Activated CD8-positive, alpha-beta T cell treated with anti-CD3 and anti-CD28 coated beads, Interleukin-2, amount 10 ng/mL, durations not matched to agents 7 days and 5 days (primary cell): ENCODE results near the gene ANKRD13C. TPM values are rescaled to one million over a fixed set of nuclear protein-coding genes. Genes with fewer than 3 reads are reported as not detected.
A peak's percentile ranks its signal among the peaks of the same experiment; 100 is the strongest.
"Not testable (repeated sequence)": the region's sequence is repeated elsewhere in the genome, so short reads cannot be mapped to it uniquely, and the experiment has no call there.

Experiments used
- ATAC-seq: fragments of 150-1000 bp; cut with Tn5 transposase; one replicate; pipeline ENCODE4 v1.10.0; 2021; ENCODE audit warnings: moderate library complexity
- CTCF ChIA-PET: fragments of 350-600 bp; sonication (Branson Sonifier 250); formaldehyde crosslinking; loops from one replicate; lab custom pipeline; 2021; ENCODE audit warnings: antibody characterized with exemption; lab: Charles Lee
- POLR2A ChIA-PET: fragments of 350-600 bp; sonication (Branson Sonifier 250); formaldehyde crosslinking; loops from one replicate; lab custom pipeline; 2021; ENCODE audit warnings: antibody characterized with exemption; lab: Charles Lee
- DNase-seq: peaks from one replicate; pipeline ENCODE4 v3.0.0-alpha.2; 2020
- H3K27ac Mint-ChIP-seq: one replicate; pipeline ENCODE4 v1.8.0; 2021; ENCODE audit warnings: mild to moderate bottlenecking, mixed read lengths
- H3K27me3 Mint-ChIP-seq: one replicate; pipeline ENCODE4 v1.8.0; 2021; ENCODE audit warnings: low read depth, mixed read lengths
- H3K36me3 Mint-ChIP-seq: one replicate; pipeline ENCODE4 v1.8.0; 2021; ENCODE audit warnings: low read depth, mixed read lengths
- H3K4me1 Mint-ChIP-seq: one replicate; pipeline ENCODE4 v1.8.0; 2021; ENCODE audit warnings: low read depth, mixed read lengths
- H3K4me3 Mint-ChIP-seq: one replicate; pipeline ENCODE4 v1.8.0; 2021; ENCODE audit warnings: mild to moderate bottlenecking, mixed read lengths
- H3K9me3 Mint-ChIP-seq: one replicate; pipeline ENCODE4 v1.8.0; 2022; ENCODE audit warnings: mixed read lengths; ENCODE audit not compliant: insufficient read depth
- total RNA-seq, 2 experiments: library from RNA; stranded (reverse); gene quantifications; one replicate each; pipeline ENCODE4 v1.2.3, GENCODE V29; 2021

ANKRD13C gene
- total RNA-seq, 2 experiments from 2014 or later: 25.0 to 26.8 TPM

DNA sequence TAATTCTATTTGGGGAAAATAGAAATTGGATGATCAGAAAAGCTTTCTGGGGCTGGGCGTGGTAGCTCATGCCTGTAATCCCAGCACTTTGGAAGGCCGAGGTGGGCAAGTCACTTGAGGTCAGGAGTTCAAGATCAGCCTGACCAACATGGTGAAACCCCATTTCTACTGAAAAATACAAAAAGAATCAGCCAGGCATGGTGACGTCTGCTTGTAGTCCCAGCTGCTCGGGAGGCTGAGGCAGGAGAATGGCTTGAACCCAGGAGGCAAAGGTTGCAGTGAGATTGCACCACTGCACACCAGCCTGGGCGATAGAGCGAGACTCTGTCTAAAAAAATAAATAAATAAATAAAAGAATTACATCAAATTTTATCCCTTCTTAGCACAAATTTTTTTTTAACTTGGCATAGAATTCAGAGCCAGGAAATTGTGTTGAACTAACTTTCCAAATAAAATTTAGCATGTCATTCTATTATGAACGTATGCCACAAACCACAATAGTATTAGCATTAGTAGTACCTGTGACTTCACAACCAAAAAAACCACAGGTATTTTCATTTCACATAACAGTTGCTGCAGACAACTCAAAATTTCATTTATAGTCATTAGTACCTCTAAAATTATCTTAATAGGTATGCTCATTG is 4.5 kb upstream of the ANKRD13C start:
- Mint-ChIP-seq H3K4me3 (no peak overlapping the region), H3K9me3 (no peaks in the 10 kb centered on the region), H3K4me1 (peaks cover 21% of the 10 kb centered on the region), H3K36me3 (peaks cover 5% of the 10 kb centered on the region), H3K27ac (no peak overlapping the region), H3K27me3 (no peaks in the 10 kb centered on the region)
- POLR2A ChIA-PET: no interaction called here
- ATAC-seq (no peak), DNase-seq (no peak)
- CTCF ChIA-PET: no interaction called here

DNA sequence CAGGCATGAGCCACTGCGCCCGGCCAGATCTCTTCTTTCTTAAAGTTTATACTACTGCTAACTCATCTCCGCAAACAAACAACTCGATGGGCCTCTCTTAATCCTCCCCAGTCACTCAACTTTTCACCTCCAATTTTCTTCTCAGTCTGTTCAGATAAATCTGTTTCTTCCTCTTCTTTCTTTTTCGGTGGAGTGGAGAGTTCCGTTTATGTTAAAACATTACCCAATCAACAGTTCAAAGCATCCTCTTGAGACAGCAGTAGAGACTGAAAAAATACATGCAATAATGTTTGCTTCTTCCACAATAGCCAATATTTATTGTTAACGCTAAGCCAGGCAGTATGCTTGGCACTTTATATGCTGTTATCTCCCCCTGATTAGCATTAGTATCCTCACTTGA is 1.4 kb upstream of the ANKRD13C start:
- Mint-ChIP-seq H3K4me1 (peaks cover 29% of the 10 kb centered on the region), H3K36me3 (peaks cover 20% of the 10 kb centered on the region), H3K4me3 (peak overlapping the region; percentile 16), H3K9me3 (no peaks in the 10 kb centered on the region), H3K27ac (peak overlapping the region; percentile 93), H3K27me3 (no peaks in the 10 kb centered on the region)
- POLR2A ChIA-PET: interaction anchor here (2.9 to 4.0 kb wide), 2 partner anchors 56 to 135 kb away, joined by 29 to 162 read pairs; partner anchors contain the start of genes CTH and SRSF11
- ATAC-seq (no peak), DNase-seq (no peak)
- CTCF ChIA-PET: no interaction called here

DNA sequence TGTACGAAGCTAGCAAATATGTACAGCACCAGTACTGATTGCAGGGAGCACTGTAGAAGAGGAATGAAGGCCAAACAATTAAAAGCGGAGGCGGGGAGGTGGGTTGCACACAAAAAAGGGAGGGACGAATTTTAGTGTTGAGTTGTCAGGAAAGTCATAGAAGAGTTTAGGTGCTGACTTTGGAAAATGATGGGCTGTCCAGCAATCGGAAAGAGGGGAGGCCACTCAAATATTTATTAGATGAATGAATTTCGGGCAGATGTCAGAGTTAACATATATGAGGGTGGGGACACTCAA is 537 bp upstream of the ANKRD13C start:
- no peaks in the 10 kb centered on the region for H3K9me3 Mint-ChIP-seq
- ChIA-PET CTCF (interaction anchor here (1.0 to 3.1 kb wide), 3 partner anchors 54 to 59 kb away, joined by 3 to 23 read pairs (median 3); partner anchors contain the start of gene CTH), POLR2A (interaction anchor here (0.6 to 4.0 kb wide), 12 partner anchors 8 to 150 kb away, joined by 3 to 162 read pairs (median 4); partner anchors contain the start of genes CTH, LRRC40 and SRSF11)
- no peak for DNase-seq
- no peak for ATAC-seq
- H3K4me1 Mint-ChIP-seq: peaks cover 35% of the 10 kb centered on the region
- peaks cover 27% of the 10 kb centered on the region for H3K36me3 Mint-ChIP-seq
- peak overlapping the region; percentile 91 for H3K4me3 Mint-ChIP-seq
- no peaks in the 10 kb centered on the region for H3K27me3 Mint-ChIP-seq
- H3K27ac Mint-ChIP-seq: peak overlapping the region; percentile 93

DNA sequence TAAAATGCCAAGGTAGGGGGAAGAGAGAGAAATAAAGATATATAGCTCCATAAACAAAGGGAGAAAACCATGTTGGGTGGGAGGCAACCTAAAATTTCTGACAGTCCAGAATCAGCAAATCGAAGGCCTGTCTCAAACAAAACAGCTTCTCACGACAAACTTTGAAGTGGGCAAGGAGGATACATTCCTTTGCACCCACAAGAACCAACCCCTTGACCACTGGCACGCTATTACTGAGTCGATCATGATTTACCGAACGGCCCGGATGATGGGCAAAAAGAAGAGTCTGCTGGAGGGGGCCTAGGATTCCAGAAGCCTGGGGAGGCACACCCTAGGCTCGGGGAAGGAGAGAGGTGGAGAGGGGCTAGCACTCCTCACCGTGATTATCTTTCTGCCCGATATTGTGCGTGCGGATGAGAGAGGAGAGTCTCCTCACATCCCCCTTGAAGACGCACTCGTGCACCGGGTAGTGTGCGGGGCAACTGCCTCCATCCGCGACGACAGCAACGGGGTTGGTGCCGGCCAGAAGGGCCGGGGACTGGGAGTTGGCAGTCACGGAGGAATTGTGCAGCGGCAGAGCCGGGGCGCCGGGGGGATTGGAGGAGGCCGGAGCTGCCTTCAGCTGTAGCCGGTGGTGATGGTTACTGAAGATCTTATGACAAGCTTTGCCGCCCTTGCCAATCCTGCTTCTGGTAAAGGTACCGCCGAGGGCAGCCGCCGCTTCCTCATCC is 756 bp downstream of the ANKRD13C start:
- CTCF ChIA-PET: interaction anchor here (0.9 to 3.1 kb wide), 4 partner anchors 57 to 710 kb away, joined by 3 to 23 read pairs (median 4); partner anchors contain the start of gene CTH
- Mint-ChIP-seq H3K9me3 (no peaks in the 10 kb centered on the region), H3K36me3 (peaks cover 34% of the 10 kb centered on the region), H3K27me3 (no peaks in the 10 kb centered on the region), H3K27ac (peak overlapping the region; percentile 93), H3K4me3 (peak overlapping the region; percentile 91), H3K4me1 (peaks cover 42% of the 10 kb centered on the region)
- ATAC-seq (peak; percentile 47), DNase-seq (peak; percentile 76)
- POLR2A ChIA-PET: interaction anchor here (0.7 to 4.0 kb wide), 16 partner anchors 9 to 727 kb away, joined by 3 to 162 read pairs (median 4); partner anchors contain the start of genes CTH, LRRC40, SRSF11 and ZRANB2

DNA sequence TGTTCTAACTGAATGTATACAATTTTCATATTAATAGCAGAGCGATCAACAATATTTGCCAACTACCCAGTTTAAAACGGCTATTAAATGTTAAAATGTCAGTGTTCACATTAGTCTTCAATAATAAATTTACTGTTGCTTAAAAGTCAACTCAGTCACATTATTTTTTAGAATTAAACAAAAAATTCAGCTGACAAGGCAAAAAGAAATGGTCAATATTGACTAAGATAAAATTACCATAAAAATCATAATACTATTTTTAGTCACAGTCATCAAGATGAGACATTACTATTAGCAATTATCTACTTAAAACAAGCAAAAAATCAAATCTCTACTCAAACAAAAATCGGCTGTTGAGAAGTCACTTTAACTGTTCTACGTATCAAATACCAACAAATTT is 1.5 kb downstream of the ANKRD13C start:
- H3K27ac Mint-ChIP-seq: peak overlapping the region; percentile 93
- ATAC-seq (no peak), DNase-seq (no peak)
- CTCF ChIA-PET: interaction anchor here (1.5 to 3.1 kb wide), 2 partner anchors 58 to 147 kb away, joined by 5 to 23 read pairs; partner anchors contain the start of gene CTH
- H3K36me3 Mint-ChIP-seq: peaks cover 39% of the 10 kb centered on the region
- H3K4me3 Mint-ChIP-seq: peak overlapping the region; percentile 91
- POLR2A ChIA-PET: interaction anchor here (0.7 to 4.0 kb wide), 7 partner anchors 9 to 148 kb away, joined by 3 to 162 read pairs (median 13); partner anchors contain the start of genes CTH, LRRC40 and SRSF11
- H3K9me3 Mint-ChIP-seq: no peaks in the 10 kb centered on the region
- H3K4me1 Mint-ChIP-seq: peaks cover 47% of the 10 kb centered on the region
- no peaks in the 10 kb centered on the region for H3K27me3 Mint-ChIP-seq

DNA sequence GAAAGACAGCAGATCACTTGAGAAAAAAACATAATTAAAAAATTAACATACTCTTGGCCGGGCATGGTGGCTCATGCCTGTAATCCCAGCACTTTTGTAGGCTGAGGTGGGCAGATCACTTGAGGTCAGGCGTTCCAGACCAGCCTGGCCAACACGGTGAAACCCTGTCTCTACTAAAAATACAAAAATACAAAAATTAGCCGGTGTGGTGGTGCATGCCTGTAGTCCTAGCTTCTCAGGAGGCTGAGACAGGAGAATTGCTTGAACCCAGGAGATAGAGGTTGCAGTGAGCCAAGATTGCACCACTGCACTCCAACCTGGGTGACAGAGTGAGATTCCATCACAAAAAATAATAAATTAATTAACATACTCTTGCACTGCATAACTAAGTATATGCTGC is 4.7 kb downstream of the ANKRD13C start:
- peaks cover 56% of the 10 kb centered on the region for H3K36me3 Mint-ChIP-seq
- H3K27ac Mint-ChIP-seq, ATAC-seq, H3K4me3 Mint-ChIP-seq, DNase-seq, POLR2A ChIA-PET, H3K9me3 Mint-ChIP-seq, CTCF ChIA-PET, H3K27me3 Mint-ChIP-seq: not testable (repeated sequence)
- peaks cover 44% of the 10 kb centered on the region for H3K4me1 Mint-ChIP-seq

DNA sequence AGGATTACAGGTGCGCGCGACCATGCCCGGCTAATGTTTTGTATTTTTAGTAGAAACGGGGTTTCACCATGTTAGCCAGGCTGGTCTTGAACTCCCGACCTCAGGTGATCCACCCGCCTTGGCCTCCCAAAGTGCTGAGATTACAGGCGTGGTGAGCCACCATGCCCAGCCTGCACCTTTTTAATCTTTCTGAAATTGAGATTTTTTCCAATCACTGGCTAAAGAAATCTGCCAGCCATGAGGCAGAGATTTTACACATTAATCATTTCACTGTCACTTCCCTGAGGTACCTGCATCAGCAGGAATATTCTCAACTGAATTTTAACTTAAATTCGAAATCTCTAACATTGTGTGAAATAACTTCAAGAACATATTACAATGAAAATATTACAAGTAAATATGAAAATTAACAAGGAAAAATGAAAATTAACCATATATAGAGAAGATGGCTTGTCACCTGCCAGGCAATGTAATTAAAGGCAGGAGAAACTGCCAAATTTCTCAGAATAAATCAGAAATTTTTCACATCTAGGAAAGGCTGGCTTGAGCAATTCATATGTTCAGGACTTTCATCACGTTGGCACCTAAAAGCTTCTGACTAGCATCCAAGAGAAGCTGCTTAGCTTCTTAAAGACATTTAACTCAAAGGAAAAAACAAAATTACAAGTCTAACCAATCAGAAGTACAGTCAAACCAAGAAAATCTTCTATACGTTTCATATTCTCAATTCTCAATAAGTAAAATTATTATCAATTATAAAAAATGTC is 5.9 kb downstream of the ANKRD13C start:
- no peak for DNase-seq
- CTCF ChIA-PET: interaction anchor here (1.7 kb wide), 1 partner anchor 63 kb away, joined by 5 read pairs; the partner anchor contains the start of gene CTH
- no peak overlapping the region for H3K4me3 Mint-ChIP-seq
- POLR2A ChIA-PET: no interaction called here
- ATAC-seq: no peak
- no peaks in the 10 kb centered on the region for H3K9me3 Mint-ChIP-seq
- no peaks in the 10 kb centered on the region for H3K27me3 Mint-ChIP-seq
- peaks cover 42% of the 10 kb centered on the region for H3K4me1 Mint-ChIP-seq
- H3K36me3 Mint-ChIP-seq: peaks cover 55% of the 10 kb centered on the region
- no peak overlapping the region for H3K27ac Mint-ChIP-seq

DNA sequence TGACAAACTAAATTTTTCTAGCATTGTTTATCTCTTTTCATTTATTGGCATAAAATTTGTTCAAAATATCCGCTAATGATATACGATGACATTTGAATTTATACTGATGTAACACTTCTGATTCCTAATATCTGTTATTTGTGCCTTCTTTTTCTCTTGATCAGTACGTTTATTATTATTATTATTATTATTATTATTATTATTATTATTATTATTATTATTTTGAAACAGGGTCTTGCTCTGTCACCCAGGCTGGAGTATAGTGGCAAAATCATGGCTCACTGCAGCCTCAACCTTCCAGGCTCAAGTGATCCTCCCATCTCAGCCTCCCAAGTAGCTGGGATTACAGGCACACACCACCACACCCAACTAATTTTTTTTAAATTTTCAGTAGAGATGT is 14.9 kb downstream of the ANKRD13C start:
- H3K27ac Mint-ChIP-seq, H3K9me3 Mint-ChIP-seq, DNase-seq, H3K27me3 Mint-ChIP-seq, H3K4me3 Mint-ChIP-seq, H3K4me1 Mint-ChIP-seq, ATAC-seq, CTCF ChIA-PET, POLR2A ChIA-PET: not testable (repeated sequence)
- peaks cover 37% of the 10 kb centered on the region for H3K36me3 Mint-ChIP-seq

DNA sequence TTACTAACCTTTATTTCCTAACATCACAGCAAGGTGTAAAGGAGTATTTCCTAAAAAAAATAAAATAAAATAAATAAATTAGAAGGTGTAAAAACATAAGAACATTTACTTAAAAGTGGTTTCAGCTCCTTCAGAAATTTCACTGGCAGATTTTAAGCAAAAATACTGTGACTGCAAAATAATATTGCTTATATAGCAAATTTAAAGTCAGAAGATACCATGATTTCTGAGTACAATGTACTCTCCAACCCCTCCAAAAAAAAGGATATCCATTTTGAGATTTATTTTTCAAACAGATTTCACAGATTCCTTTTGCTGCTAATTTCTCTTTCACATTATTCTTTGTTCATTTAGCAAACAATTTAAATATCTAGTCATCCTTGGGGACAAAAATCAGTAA is 18.5 kb downstream of the ANKRD13C start:
- no peaks in the 10 kb centered on the region for H3K27me3 Mint-ChIP-seq
- H3K27ac Mint-ChIP-seq: no peak overlapping the region
- H3K4me3 Mint-ChIP-seq: no peak overlapping the region
- DNase-seq (no peak), ATAC-seq (no peak)
- peaks cover 31% of the 10 kb centered on the region for H3K36me3 Mint-ChIP-seq
- H3K4me1 Mint-ChIP-seq: peaks cover 2% of the 10 kb centered on the region
- CTCF ChIA-PET: no interaction called here
- no peaks in the 10 kb centered on the region for H3K9me3 Mint-ChIP-seq
- POLR2A ChIA-PET: no interaction called here

DNA sequence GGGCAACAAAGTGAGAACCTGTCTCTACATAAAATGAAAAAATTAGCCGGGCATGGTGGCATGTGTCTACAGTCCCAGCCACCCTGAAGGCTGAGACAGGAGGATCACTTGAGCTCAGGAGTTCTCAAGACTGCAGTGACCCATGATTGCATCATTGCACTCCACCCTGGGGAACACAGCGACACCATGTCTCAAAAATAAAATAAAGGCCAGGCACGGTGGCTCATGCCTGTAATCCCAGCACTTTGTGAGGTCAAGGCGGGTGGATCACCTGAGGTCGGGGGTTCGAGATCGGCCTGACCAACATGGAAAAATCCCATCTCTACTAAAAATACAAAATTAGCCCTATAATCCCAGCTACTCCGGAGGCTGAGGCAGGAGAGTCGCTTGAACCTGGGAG is 20.1 kb downstream of the ANKRD13C start:
- CTCF ChIA-PET: no interaction called here
- Mint-ChIP-seq H3K27me3 (no peaks in the 10 kb centered on the region), H3K27ac (no peak overlapping the region)

DNA sequence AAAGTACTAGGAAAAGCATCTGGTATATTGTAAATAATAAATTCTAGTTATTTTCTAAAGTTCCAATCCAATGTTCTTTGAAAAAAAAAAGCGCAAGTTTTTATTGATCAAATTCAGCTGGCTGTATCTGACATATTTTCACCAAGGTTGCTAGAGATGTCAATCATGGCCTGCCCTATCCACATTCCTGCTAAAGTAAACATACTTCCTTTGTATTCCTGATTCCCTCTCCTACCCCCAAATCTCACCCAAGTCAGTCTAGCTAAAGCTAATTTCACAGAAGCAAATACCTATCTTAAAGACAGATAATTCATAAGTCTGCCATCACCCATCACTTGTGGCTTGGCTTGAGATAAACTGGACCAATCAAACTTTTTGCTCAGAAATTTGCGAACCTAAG is 21.3 kb downstream of the ANKRD13C start:
- POLR2A ChIA-PET: no interaction called here
- H3K4me3 Mint-ChIP-seq: no peak overlapping the region
- CTCF ChIA-PET: no interaction called here
- peaks cover 23% of the 10 kb centered on the region for H3K36me3 Mint-ChIP-seq
- H3K9me3 Mint-ChIP-seq: no peaks in the 10 kb centered on the region
- no peaks in the 10 kb centered on the region for H3K27me3 Mint-ChIP-seq
- no peak overlapping the region for H3K27ac Mint-ChIP-seq
- no peaks in the 10 kb centered on the region for H3K4me1 Mint-ChIP-seq
- ATAC-seq (no peak), DNase-seq (no peak)

More for the DNA sequence above, 20.1 kb downstream of the ANKRD13C start:
- H3K9me3 Mint-ChIP-seq: no peaks in the 10 kb centered on the region
- POLR2A ChIA-PET: interaction anchor here (1.3 kb wide), 1 partner anchor 20 kb away, joined by 4 read pairs; the partner anchor contains the start of gene ANKRD13C
- peaks cover 27% of the 10 kb centered on the region for H3K36me3 Mint-ChIP-seq
- DNase-seq (no peak), ATAC-seq (no peak)
- no peak overlapping the region for H3K4me3 Mint-ChIP-seq
- no peaks in the 10 kb centered on the region for H3K4me1 Mint-ChIP-seq
